ENCODE data around the gene NTHL1.

DNA sequence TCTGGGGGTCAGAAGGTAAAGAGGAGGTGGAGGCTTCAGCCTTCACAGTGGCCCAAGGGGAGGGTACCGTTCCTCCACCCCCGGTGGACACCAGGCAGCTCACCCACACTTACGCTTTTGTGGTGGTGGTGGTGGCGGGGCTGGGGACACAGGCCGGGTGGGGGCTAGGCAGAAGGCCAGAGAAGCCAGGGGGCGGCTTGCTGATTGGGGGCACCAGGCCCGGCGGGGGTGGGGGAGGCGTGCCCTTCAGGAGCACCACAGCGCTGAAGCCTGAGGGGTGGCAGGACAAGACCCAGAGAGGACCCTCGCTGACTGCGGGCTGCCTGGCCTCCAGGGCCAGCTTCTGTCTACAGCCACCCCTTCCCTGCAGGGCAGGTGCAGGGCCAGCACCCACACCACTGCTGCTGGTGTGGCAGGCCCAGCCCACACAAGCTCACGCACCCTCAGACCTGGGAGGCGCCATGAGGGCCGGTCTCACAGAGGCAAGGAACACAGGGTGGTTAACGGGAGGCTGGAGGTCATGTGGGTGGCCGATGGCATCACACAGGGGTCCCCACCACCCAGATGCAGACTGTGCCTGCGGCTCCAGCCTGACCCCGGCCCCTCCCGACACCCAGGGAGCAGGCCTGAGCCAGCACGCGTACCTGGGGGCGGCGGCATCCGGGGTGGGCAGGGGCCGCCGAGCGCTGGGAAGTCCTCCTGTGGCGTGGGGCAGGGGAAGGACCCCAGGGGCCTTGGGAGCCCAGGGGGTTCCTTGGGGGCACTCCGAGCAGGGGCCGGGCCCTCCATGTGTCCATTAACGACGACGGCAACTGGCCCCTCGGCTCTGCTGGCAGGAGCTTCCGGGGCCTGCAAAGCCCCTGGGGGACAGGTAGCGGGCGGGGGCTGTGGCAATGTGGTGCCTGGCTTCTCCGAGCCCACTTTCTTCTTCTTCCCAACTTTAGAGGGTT lies 48.5 kb downstream of the NTHL1 start:
- TF ChIP-seq FOXM1 (IDR thresholded peaks at IDR 0.05; ENCODE audit: borderline replicate concordance, low read depth) (no peak), CREB1 (IDR thresholded peaks at IDR 0.05; ENCODE audit: low read depth) (no peak), ZBTB7A (IDR thresholded peaks at IDR 0.05; ENCODE audit: low read depth) (no peak), RAD21 (IDR thresholded peaks at IDR 0.05; ENCODE audit: low read depth) (no peak), TAF1 (IDR thresholded peaks at IDR 0.05; ENCODE audit: low read depth) (no peak), YY1 (IDR thresholded peaks at IDR 0.05; ENCODE audit: low read depth) (no peak), EP300 (IDR thresholded peaks at IDR 0.05; ENCODE audit: borderline replicate concordance) (no peak), TCF12 (IDR thresholded peaks at IDR 0.05; ENCODE audit: low read depth) (no peak), CEBPB (IDR thresholded peaks at IDR 0.05) (no peak), NFIC (IDR thresholded peaks at IDR 0.05) (no peak), TEAD4 (IDR thresholded peaks at IDR 0.05) (no peak)
- TF ChIP-seq, protein P1, sequence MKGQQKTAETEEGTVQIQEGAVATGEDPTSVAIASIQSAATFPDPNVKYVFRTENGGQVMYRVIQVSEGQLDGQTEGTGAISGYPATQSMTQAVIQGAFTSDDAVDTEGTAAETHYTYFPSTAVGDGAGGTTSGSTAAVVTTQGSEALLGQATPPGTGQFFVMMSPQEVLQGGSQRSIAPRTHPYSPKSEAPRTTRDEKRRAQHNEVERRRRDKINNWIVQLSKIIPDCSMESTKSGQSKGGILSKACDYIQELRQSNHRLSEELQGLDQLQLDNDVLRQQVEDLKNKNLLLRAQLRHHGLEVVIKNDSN (IDR thresholded peaks at IDR 0.05): no peak
- TF ChIP-seq, protein P2, sequence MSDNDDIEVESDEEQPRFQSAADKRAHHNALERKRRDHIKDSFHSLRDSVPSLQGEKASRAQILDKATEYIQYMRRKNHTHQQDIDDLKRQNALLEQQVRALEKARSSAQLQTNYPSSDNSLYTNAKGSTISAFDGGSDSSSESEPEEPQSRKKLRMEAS (IDR thresholded peaks at IDR 0.05): no peak
- TF ChIP-seq, protein P3, sequence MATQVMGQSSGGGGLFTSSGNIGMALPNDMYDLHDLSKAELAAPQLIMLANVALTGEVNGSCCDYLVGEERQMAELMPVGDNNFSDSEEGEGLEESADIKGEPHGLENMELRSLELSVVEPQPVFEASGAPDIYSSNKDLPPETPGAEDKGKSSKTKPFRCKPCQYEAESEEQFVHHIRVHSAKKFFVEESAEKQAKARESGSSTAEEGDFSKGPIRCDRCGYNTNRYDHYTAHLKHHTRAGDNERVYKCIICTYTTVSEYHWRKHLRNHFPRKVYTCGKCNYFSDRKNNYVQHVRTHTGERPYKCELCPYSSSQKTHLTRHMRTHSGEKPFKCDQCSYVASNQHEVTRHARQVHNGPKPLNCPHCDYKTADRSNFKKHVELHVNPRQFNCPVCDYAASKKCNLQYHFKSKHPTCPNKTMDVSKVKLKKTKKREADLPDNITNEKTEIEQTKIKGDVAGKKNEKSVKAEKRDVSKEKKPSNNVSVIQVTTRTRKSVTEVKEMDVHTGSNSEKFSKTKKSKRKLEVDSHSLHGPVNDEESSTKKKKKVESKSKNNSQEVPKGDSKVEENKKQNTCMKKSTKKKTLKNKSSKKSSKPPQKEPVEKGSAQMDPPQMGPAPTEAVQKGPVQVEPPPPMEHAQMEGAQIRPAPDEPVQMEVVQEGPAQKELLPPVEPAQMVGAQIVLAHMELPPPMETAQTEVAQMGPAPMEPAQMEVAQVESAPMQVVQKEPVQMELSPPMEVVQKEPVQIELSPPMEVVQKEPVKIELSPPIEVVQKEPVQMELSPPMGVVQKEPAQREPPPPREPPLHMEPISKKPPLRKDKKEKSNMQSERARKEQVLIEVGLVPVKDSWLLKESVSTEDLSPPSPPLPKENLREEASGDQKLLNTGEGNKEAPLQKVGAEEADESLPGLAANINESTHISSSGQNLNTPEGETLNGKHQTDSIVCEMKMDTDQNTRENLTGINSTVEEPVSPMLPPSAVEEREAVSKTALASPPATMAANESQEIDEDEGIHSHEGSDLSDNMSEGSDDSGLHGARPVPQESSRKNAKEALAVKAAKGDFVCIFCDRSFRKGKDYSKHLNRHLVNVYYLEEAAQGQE (IDR thresholded peaks at IDR 0.05; ENCODE audit: low read depth): no peak

All from Ishikawa (cell line).